IMR-90 (cell line): ENCODE results near the gene CHPF.

Experiments used
- CEBPB ChIP-seq: IDR thresholded peaks from 2 replicates; pipeline ENCODE4 v1.6.1; 2012; ENCODE audit warnings: low read depth, low read length, improper control_type of control experiment
- POLR2A ChIP-seq: IDR thresholded peaks from 2 replicates; pipeline ENCODE4 v1.6.1; 2012; ENCODE audit warnings: mild to moderate bottlenecking, low read depth, low read length
- USF2 ChIP-seq: fragments of 150-350 bp; IDR thresholded peaks from 2 replicates; pipeline ENCODE4 v1.6.1; 2017; ENCODE audit warnings: mild to moderate bottlenecking, antibody characterized with exemption, low read length, low read depth

- TF ChIP-seq CEBPB (no peak), USF2 (no peak), POLR2A (no peak)
Observed at GRCh38 chr2:219533930-219534661, 9.5 kb downstream of the CHPF start.
